HEK293 (cell line): ENCODE measurements around the gene SLAMF9.

Source experiments
- KLF17 ChIP-seq: fragments of 450-650 bp; formaldehyde crosslinking; IDR thresholded peaks from 2 replicates; pipeline ENCODE4 v1.5.1; 2016; ENCODE audit warnings: missing biosample characterization, missing genetic modification characterization
- KLF7 ChIP-seq: fragments of 450-650 bp; formaldehyde crosslinking; IDR thresholded peaks from 2 replicates; pipeline ENCODE4 v1.5.1; 2016; ENCODE audit warnings: missing biosample characterization, missing genetic modification characterization, borderline replicate concordance
- PBX3 ChIP-seq: sonication (generic); formaldehyde crosslinking; IDR thresholded peaks from 2 replicates; pipeline ENCODE4 v1.8.1; 2022; ENCODE audit warnings: mild to moderate bottlenecking, moderate library complexity, missing genetic modification reagents
- PRDM6 ChIP-seq: fragments of 450-650 bp; formaldehyde crosslinking; IDR thresholded peaks from 2 replicates; pipeline ENCODE4 v1.5.1; 2017; ENCODE audit warnings: missing biosample characterization, missing genetic modification characterization
- SALL2 ChIP-seq: fragments of 450-650 bp; formaldehyde crosslinking; IDR thresholded peaks from 2 replicates; pipeline ENCODE4 v1.5.0; 2017; ENCODE audit warnings: missing biosample characterization, mild to moderate bottlenecking, missing genetic modification characterization, borderline replicate concordance
- SP7 ChIP-seq: fragments of 450-650 bp; formaldehyde crosslinking; IDR thresholded peaks from 2 replicates; pipeline ENCODE4 v1.5.1; 2016; ENCODE audit warnings: missing biosample characterization, missing genetic modification characterization
- WT1 ChIP-seq: fragments of 450-650 bp; formaldehyde crosslinking; IDR thresholded peaks from 2 replicates; pipeline ENCODE4 v1.5.1; 2016; ENCODE audit warnings: missing biosample characterization, missing genetic modification characterization
- ZBTB26 ChIP-seq: fragments of 450-650 bp; formaldehyde crosslinking; optimal IDR thresholded peaks from 2 replicates; pipeline ENCODE3; 2016; ENCODE audit warnings: missing biosample characterization, mild to moderate bottlenecking, missing genetic modification characterization
- ZBTB48 ChIP-seq: fragments of 450-650 bp; formaldehyde crosslinking; IDR thresholded peaks from 2 replicates; pipeline ENCODE4 v1.5.1; 2016; ENCODE audit warnings: missing biosample characterization, missing genetic modification characterization
- ZNF138 ChIP-seq: fragments of 450-650 bp; formaldehyde crosslinking; IDR thresholded peaks from 2 replicates; pipeline ENCODE4 v1.5.1; 2016; ENCODE audit warnings: missing biosample characterization, missing genetic modification characterization, borderline replicate concordance
- ZNF146 ChIP-seq: fragments of 450-650 bp; formaldehyde crosslinking; IDR thresholded peaks from 2 replicates; pipeline ENCODE4 v1.5.1; 2016; ENCODE audit warnings: missing biosample characterization, missing genetic modification characterization
- ZNF148 ChIP-seq: fragments of 450-650 bp; formaldehyde crosslinking; IDR thresholded peaks from 2 replicates; pipeline ENCODE4 v1.5.0; 2017; ENCODE audit warnings: missing biosample characterization, missing genetic modification characterization, borderline replicate concordance
- ZNF16 ChIP-seq: fragments of 450-650 bp; formaldehyde crosslinking; IDR thresholded peaks from 2 replicates; pipeline ENCODE4 v1.5.1; 2016; ENCODE audit warnings: low read depth, missing biosample characterization, missing genetic modification characterization
- ZNF19 ChIP-seq: fragments of 450-650 bp; formaldehyde crosslinking; IDR thresholded peaks from 2 replicates; pipeline ENCODE4; 2016; ENCODE audit warnings: missing biosample characterization, missing genetic modification characterization, low read depth
- ZNF223 ChIP-seq: fragments of 450-650 bp; formaldehyde crosslinking; IDR thresholded peaks from 2 replicates; pipeline ENCODE4 v1.5.1; 2016; ENCODE audit warnings: missing biosample characterization, missing genetic modification characterization
- ZNF239 ChIP-seq: fragments of 450-650 bp; formaldehyde crosslinking; IDR thresholded peaks from 2 replicates; pipeline ENCODE4 v1.5.1; 2016; ENCODE audit warnings: missing biosample characterization, missing genetic modification characterization
- ZNF366 ChIP-seq: fragments of 450-650 bp; formaldehyde crosslinking; conservative IDR thresholded peaks from 2 replicates; pipeline ENCODE4 v1.5.1; 2016; ENCODE audit warnings: missing biosample characterization, missing genetic modification characterization
- ZNF473 ChIP-seq: fragments of 450-650 bp; formaldehyde crosslinking; IDR thresholded peaks from 2 replicates; pipeline ENCODE4 v1.5.1; 2017; ENCODE audit warnings: missing biosample characterization, missing genetic modification characterization
- ZNF510 ChIP-seq: fragments of 450-650 bp; formaldehyde crosslinking; IDR thresholded peaks from 2 replicates; pipeline ENCODE4 v1.5.1; 2018; ENCODE audit warnings: mild to moderate bottlenecking, missing genetic modification characterization, missing biosample characterization; ENCODE audit not compliant: insufficient replicate concordance
- ZNF518A ChIP-seq: fragments of 450-650 bp; formaldehyde crosslinking; conservative IDR thresholded peaks from 2 replicates; pipeline ENCODE4 v1.5.1; 2016; ENCODE audit warnings: low read depth, missing biosample characterization, missing genetic modification characterization
- ZNF548 ChIP-seq: fragments of 450-650 bp; formaldehyde crosslinking; IDR thresholded peaks from 2 replicates; pipeline ENCODE4 v1.5.1; 2016; ENCODE audit warnings: missing biosample characterization, missing genetic modification characterization
- ZNF549 ChIP-seq: fragments of 450-650 bp; IDR thresholded peaks from 2 replicates; pipeline ENCODE4 v1.5.1; 2018; ENCODE audit warnings: missing biosample characterization, missing genetic modification characterization, mild to moderate bottlenecking, inconsistent platforms, moderate library complexity
- ZNF561 ChIP-seq: fragments of 450-650 bp; IDR thresholded peaks from 2 replicates; pipeline ENCODE4 v1.5.1; 2018; ENCODE audit warnings: missing biosample characterization, missing genetic modification characterization, borderline replicate concordance
- ZNF623 ChIP-seq: fragments of 450-650 bp; formaldehyde crosslinking; IDR thresholded peaks from 2 replicates; pipeline ENCODE4 v1.5.1; 2016; ENCODE audit warnings: missing biosample characterization, missing genetic modification characterization
- ZNF777 ChIP-seq: fragments of 450-650 bp; formaldehyde crosslinking; IDR thresholded peaks from 2 replicates; pipeline ENCODE4 v1.5.1; 2017; ENCODE audit warnings: missing biosample characterization, missing genetic modification characterization, borderline replicate concordance
- ZSCAN4 ChIP-seq: fragments of 450-650 bp; formaldehyde crosslinking; IDR thresholded peaks from 2 replicates; pipeline ENCODE4 v1.5.1; 2017; ENCODE audit warnings: missing biosample characterization, missing genetic modification characterization

Gene SLAMF9

GRCh38 chr1:159925719-159926078 is 28.3 kb downstream of the SLAMF9 start (continued):
- no peak for TF ChIP-seq ZNF510 (tag by site-specific recombination)
- 0 out of 2 replicates have a peak, but pooled peaks have one; percentile 24 for TF ChIP-seq ZNF366 (tag by site-specific recombination)
- no peak for TF ChIP-seq SALL2
- no peak for TF ChIP-seq ZSCAN4 (tag by site-specific recombination)
- no peak for TF ChIP-seq ZNF561
- TF ChIP-seq ZBTB48, result 0 out of 2 replicates have a peak, but pooled peaks have one; percentile 18
- TF ChIP-seq ZNF473 (tag by site-specific recombination), result no peak
- no peak for TF ChIP-seq PBX3 (CRISPR knock-in tag)
- no peak for TF ChIP-seq ZNF239 (tag by site-specific recombination)
- no peak for TF ChIP-seq WT1
- TF ChIP-seq ZNF16 (tag by site-specific recombination), result no peak
- no peak for TF ChIP-seq ZNF623 (tag by site-specific recombination)
- no peak for TF ChIP-seq ZNF777
- no peak for TF ChIP-seq ZNF148 (tag by site-specific recombination)
- no peak for TF ChIP-seq SP7 (tag by site-specific recombination)
- TF ChIP-seq ZNF548, result no peak
- TF ChIP-seq ZNF146 (tag by site-specific recombination), result no peak
- no peak for TF ChIP-seq ZNF549
- TF ChIP-seq ZNF138 (tag by site-specific recombination), result no peak
- 0 out of 2 replicates have a peak, but pooled peaks have one; percentile 37 for TF ChIP-seq ZNF223
- TF ChIP-seq PRDM6 (tag by site-specific recombination), result no peak
- no peak for TF ChIP-seq ZNF518A (tag by site-specific recombination)
- no peak for TF ChIP-seq ZNF19 (tag by site-specific recombination)
- TF ChIP-seq KLF7 (tag by site-specific recombination), result no peak
- TF ChIP-seq ZBTB26 (tag by site-specific recombination), result no peak
- TF ChIP-seq KLF17, result no peak
